ENCODE measurements around the gene EIF3F.

EIF3F gene

GRCh38 chr11:7968686-7969085 lies 18.5 kb upstream of the EIF3F start:
- H3K4me1 ChIP-seq (ENCODE audit: control insufficient read depth, low read depth, low read length) = peaks cover 1% of the 10 kb centered on the region

GRCh38 chr11:7969756-7970646 lies 17.1 kb upstream of the EIF3F start:
- no peaks in the 10 kb centered on the region for H3K79me2 ChIP-seq (ENCODE audit: control insufficient read depth, insufficient read depth, low read length)
- peak overlapping the region; percentile 25 for H3K18ac ChIP-seq (ENCODE audit: low read length)
- no peak overlapping the region for H2BK120ac ChIP-seq (ENCODE audit: low read depth, low read length)
- no peak overlapping the region for H2BK5ac ChIP-seq (ENCODE audit: low read length)
- no peaks in the 10 kb centered on the region for H3K27me3 ChIP-seq (ENCODE audit: insufficient read depth, low read length, poor library complexity)
- H3K4ac ChIP-seq (ENCODE audit: low read depth, low read length) = no peak overlapping the region
- H3K4me3 ChIP-seq (ENCODE audit: low read length) = no peak overlapping the region
- no CpG with 5 or more reads among the region's 3 CpGs for WGBS (ENCODE audit: extremely low coverage, insufficient coverage, low lambda C conversion rate)
- DNase-seq = peak; percentile 65
- no peak overlapping the region for H2BK15ac ChIP-seq (replicated peaks; ENCODE audit: low read depth)
- H3K23ac ChIP-seq (ENCODE audit: low read length) = no peak overlapping the region
- H3K4me2 ChIP-seq (ENCODE audit: low read length) = no peak overlapping the region
- no peak overlapping the region for H3K27ac ChIP-seq (ENCODE audit: low read depth, low read length)
- no peak overlapping the region for H3K56ac ChIP-seq (ENCODE audit: low read length)
- H3K36me3 ChIP-seq (ENCODE audit: control insufficient read depth, insufficient read depth, low read length) = no peaks in the 10 kb centered on the region
- H3K9ac ChIP-seq (ENCODE audit: low read length) = no peak overlapping the region
- no peak overlapping the region for H4K8ac ChIP-seq (ENCODE audit: low read depth, low read length)
- H3K4me1 ChIP-seq (ENCODE audit: control insufficient read depth, low read depth, low read length) = peaks cover 1% of the 10 kb centered on the region
- no peak overlapping the region for H4K5ac ChIP-seq (ENCODE audit: low read length)
- H2AK5ac ChIP-seq (ENCODE audit: low read length) = no peak overlapping the region
- H3K79me1 ChIP-seq (ENCODE audit: low read length) = no peaks in the 10 kb centered on the region

More at GRCh38 chr11:7968686-7969085, 18.5 kb upstream of the EIF3F start:
- Histone ChIP-seq H3K4ac (ENCODE audit: low read depth, low read length) (no peak overlapping the region), H3K9ac (ENCODE audit: low read length) (no peak overlapping the region), H3K27me3 (ENCODE audit: insufficient read depth, low read length, poor library complexity) (no peaks in the 10 kb centered on the region), H3K18ac (ENCODE audit: low read length) (no peak overlapping the region), H3K27ac (ENCODE audit: low read depth, low read length) (no peak overlapping the region), H4K5ac (ENCODE audit: low read length) (no peak overlapping the region), H3K79me1 (ENCODE audit: low read length) (no peaks in the 10 kb centered on the region), H3K79me2 (ENCODE audit: control insufficient read depth, insufficient read depth, low read length) (no peaks in the 10 kb centered on the region), H2BK15ac (replicated peaks; ENCODE audit: low read depth) (no peak overlapping the region), H2BK120ac (ENCODE audit: low read depth, low read length) (no peak overlapping the region), H2AK5ac (ENCODE audit: low read length) (no peak overlapping the region), H2BK5ac (ENCODE audit: low read length) (no peak overlapping the region), H3K56ac (ENCODE audit: low read length) (no peak overlapping the region), H3K4me3 (ENCODE audit: low read length) (no peak overlapping the region), H3K36me3 (ENCODE audit: control insufficient read depth, insufficient read depth, low read length) (no peaks in the 10 kb centered on the region), H3K23ac (ENCODE audit: low read length) (no peak overlapping the region), H4K8ac (ENCODE audit: low read depth, low read length) (no peak overlapping the region), H3K4me2 (ENCODE audit: low read length) (no peak overlapping the region)
- peak; percentile 9 for DNase-seq
- WGBS (ENCODE audit: extremely low coverage, insufficient coverage, low lambda C conversion rate) = no CpG with 5 or more reads among the region's 2 CpGs

- no peaks in the 10 kb centered on the region for H3K27me3 ChIP-seq (ENCODE audit: insufficient read depth, low read length, poor library complexity)
- no peaks in the 10 kb centered on the region for H3K79me2 ChIP-seq (ENCODE audit: control insufficient read depth, insufficient read depth, low read length)
- no peak overlapping the region for H3K9ac ChIP-seq (ENCODE audit: low read length)
- no peak overlapping the region for H3K18ac ChIP-seq (ENCODE audit: low read length)
- no peak overlapping the region for H4K5ac ChIP-seq (ENCODE audit: low read length)
- H3K4me3 ChIP-seq (ENCODE audit: low read length) = no peak overlapping the region
- H3K4me1 ChIP-seq (ENCODE audit: control insufficient read depth, low read depth, low read length) = peaks cover 1% of the 10 kb centered on the region
- H2BK5ac ChIP-seq (ENCODE audit: low read length) = no peak overlapping the region
- H2AK5ac ChIP-seq (ENCODE audit: low read length) = no peak overlapping the region
- no peak overlapping the region for H3K4me2 ChIP-seq (ENCODE audit: low read length)
- no peaks in the 10 kb centered on the region for H3K36me3 ChIP-seq (ENCODE audit: control insufficient read depth, insufficient read depth, low read length)
- no peak overlapping the region for H2BK15ac ChIP-seq (replicated peaks; ENCODE audit: low read depth)
- H3K79me1 ChIP-seq (ENCODE audit: low read length) = no peaks in the 10 kb centered on the region
- no peak overlapping the region for H3K4ac ChIP-seq (ENCODE audit: low read depth, low read length)
- H3K23ac ChIP-seq (ENCODE audit: low read length) = no peak overlapping the region
- no peak overlapping the region for H2BK120ac ChIP-seq (ENCODE audit: low read depth, low read length)
- no peak for DNase-seq
- H3K27ac ChIP-seq (ENCODE audit: low read depth, low read length) = no peak overlapping the region
- no peak overlapping the region for H3K56ac ChIP-seq (ENCODE audit: low read length)
- H4K8ac ChIP-seq (ENCODE audit: low read depth, low read length) = no peak overlapping the region
Measured at GRCh38 chr11:7971846-7972245, 15.3 kb upstream of the EIF3F start.

- no peak overlapping the region for H3K4ac ChIP-seq (ENCODE audit: low read depth, low read length)
- H3K36me3 ChIP-seq (ENCODE audit: control insufficient read depth, insufficient read depth, low read length) = no peaks in the 10 kb centered on the region
- H3K18ac ChIP-seq (ENCODE audit: low read length) = no peak overlapping the region
- no peak overlapping the region for H4K8ac ChIP-seq (ENCODE audit: low read depth, low read length)
- H2BK5ac ChIP-seq (ENCODE audit: low read length) = no peak overlapping the region
- H3K56ac ChIP-seq (ENCODE audit: low read length) = no peak overlapping the region
- no peak for DNase-seq
- H3K4me2 ChIP-seq (ENCODE audit: low read length) = no peak overlapping the region
- no peak overlapping the region for H3K23ac ChIP-seq (ENCODE audit: low read length)
- H3K9ac ChIP-seq (ENCODE audit: low read length) = no peak overlapping the region
- no peak overlapping the region for H4K5ac ChIP-seq (ENCODE audit: low read length)
- no peak overlapping the region for H2AK5ac ChIP-seq (ENCODE audit: low read length)
- no peak overlapping the region for H2BK15ac ChIP-seq (replicated peaks; ENCODE audit: low read depth)
- no CpG with 5 or more reads among the region's 5 CpGs for WGBS (ENCODE audit: extremely low coverage, insufficient coverage, low lambda C conversion rate)
- peaks cover 1% of the 10 kb centered on the region for H3K4me1 ChIP-seq (ENCODE audit: control insufficient read depth, low read depth, low read length)
- H3K4me3 ChIP-seq (ENCODE audit: low read length) = no peak overlapping the region
- H2BK120ac ChIP-seq (ENCODE audit: low read depth, low read length) = no peak overlapping the region
- H3K79me2 ChIP-seq (ENCODE audit: control insufficient read depth, insufficient read depth, low read length) = no peaks in the 10 kb centered on the region
- H3K79me1 ChIP-seq (ENCODE audit: low read length) = no peaks in the 10 kb centered on the region
- H3K27me3 ChIP-seq (ENCODE audit: insufficient read depth, low read length, poor library complexity) = no peaks in the 10 kb centered on the region
- no peak overlapping the region for H3K27ac ChIP-seq (ENCODE audit: low read depth, low read length)
Measured at GRCh38 chr11:7973011-7973410, 14.1 kb upstream of the EIF3F start.

- H2AK5ac ChIP-seq (ENCODE audit: low read length) = no peak overlapping the region
- no peak overlapping the region for H2BK15ac ChIP-seq (replicated peaks; ENCODE audit: low read depth)
- H3K4me3 ChIP-seq (ENCODE audit: low read length) = no peak overlapping the region
- peak; percentile 79 for DNase-seq
- H4K8ac ChIP-seq (ENCODE audit: low read depth, low read length) = no peak overlapping the region
- H3K79me2 ChIP-seq (ENCODE audit: control insufficient read depth, insufficient read depth, low read length) = no peaks in the 10 kb centered on the region
- H3K23ac ChIP-seq (ENCODE audit: low read length) = no peak overlapping the region
- H3K36me3 ChIP-seq (ENCODE audit: control insufficient read depth, insufficient read depth, low read length) = no peaks in the 10 kb centered on the region
- WGBS (ENCODE audit: extremely low coverage, insufficient coverage, low lambda C conversion rate) = no CpG with 5 or more reads among the region's 2 CpGs
- no peaks in the 10 kb centered on the region for H3K27me3 ChIP-seq (ENCODE audit: insufficient read depth, low read length, poor library complexity)
- H3K4me1 ChIP-seq (ENCODE audit: control insufficient read depth, low read depth, low read length) = peaks cover 1% of the 10 kb centered on the region
- no peak overlapping the region for H4K5ac ChIP-seq (ENCODE audit: low read length)
- no peak overlapping the region for H3K18ac ChIP-seq (ENCODE audit: low read length)
- no peaks in the 10 kb centered on the region for H3K79me1 ChIP-seq (ENCODE audit: low read length)
- no peak overlapping the region for H3K27ac ChIP-seq (ENCODE audit: low read depth, low read length)
- no peak overlapping the region for H3K4me2 ChIP-seq (ENCODE audit: low read length)
- H3K4ac ChIP-seq (ENCODE audit: low read depth, low read length) = no peak overlapping the region
- H2BK120ac ChIP-seq (ENCODE audit: low read depth, low read length) = no peak overlapping the region
- H2BK5ac ChIP-seq (ENCODE audit: low read length) = no peak overlapping the region
- no peak overlapping the region for H3K56ac ChIP-seq (ENCODE audit: low read length)
- no peak overlapping the region for H3K9ac ChIP-seq (ENCODE audit: low read length)
Measured at GRCh38 chr11:7974668-7975067, 12.5 kb upstream of the EIF3F start.

Measured in mesendoderm (in vitro differentiated cells).